K562 (cell line): ENCODE data around the gene FAM89B. TPM values are rescaled to one million over a fixed set of nuclear protein-coding genes. Genes with fewer than 3 reads are reported as not detected.

Experiments used
- ARID4B ChIP-seq: sonication (generic); formaldehyde crosslinking; IDR thresholded peaks from 2 replicates; pipeline ENCODE4 v1.8.0; 2022; ENCODE audit warnings: mild to moderate bottlenecking, missing genetic modification reagents
- FOXJ3 ChIP-seq: sonication (generic); formaldehyde crosslinking; IDR thresholded peaks from 2 replicates; pipeline ENCODE4 v1.4.0; 2020; ENCODE audit warnings: mild to moderate bottlenecking, missing genetic modification reagents
- HDAC6 ChIP-seq: IDR thresholded peaks from 2 replicates; pipeline ENCODE4 v1.6.1; 2012; ENCODE audit warnings: low read depth, mild to moderate bottlenecking, control low read depth, inconsistent platforms, low read length, moderate library complexity
- HNRNPH1 ChIP-seq: fragments of 200-400 bp; formaldehyde crosslinking; optimal IDR thresholded peaks from 2 replicates; pipeline ENCODE3; 2017; ENCODE audit warnings: low read depth, mild to moderate bottlenecking, low read length, moderate library complexity
- IRF9 ChIP-seq: fragments of 450-650 bp; IDR thresholded peaks from 2 replicates; pipeline ENCODE4 v1.6.1; 2016; ENCODE audit warnings: missing biosample characterization, missing genetic modification characterization
- KLF10 ChIP-seq: fragments of 250-450 bp; sonication (Bioruptor Pico); IDR thresholded peaks from 2 replicates; pipeline ENCODE4 v1.6.1; 2021; ENCODE audit warnings: matching md5 sums
- MTA3 ChIP-seq: fragments of 450-650 bp; formaldehyde crosslinking; IDR thresholded peaks from 2 replicates; pipeline ENCODE4 v1.6.1; 2017; ENCODE audit warnings: mild to moderate bottlenecking, borderline replicate concordance
- MXI1 ChIP-seq: IDR thresholded peaks from 2 replicates; pipeline ENCODE4 v1.6.1; 2011; ENCODE audit warnings: low read depth, mild to moderate bottlenecking, improper control_type of control experiment, low read length
- NFE2 ChIP-seq: IDR thresholded peaks from 2 replicates; pipeline ENCODE4 v1.6.1; 2014; ENCODE audit warnings: antibody characterized with exemption, low read depth
- RBM34 ChIP-seq: fragments of 200-400 bp; formaldehyde crosslinking; IDR thresholded peaks from 2 replicates; pipeline ENCODE4 v1.6.1; 2018; ENCODE audit warnings: low read length, borderline replicate concordance; ENCODE audit not compliant: insufficient read depth
- RCOR1 ChIP-seq, 2 experiments: IDR thresholded peaks; 2 replicates each; pipeline ENCODE4 v1.6.1; 2012; ENCODE audit warnings: low read depth in 2 of 2, low read length in 2 of 2, borderline replicate concordance in 1 of 2, improper control_type of control experiment in 1 of 2
- SNIP1 ChIP-seq: fragments of 450-650 bp; IDR thresholded peaks from 2 replicates; pipeline ENCODE4 v1.7.1; 2017; ENCODE audit warnings: low read depth, mild to moderate bottlenecking
- TEAD2 ChIP-seq: fragments of 450-650 bp; IDR thresholded peaks from 2 replicates; pipeline ENCODE4 v1.6.1; 2016; ENCODE audit warnings: missing genetic modification characterization, control low read depth, missing compliant biosample characterization
- TRIM25 ChIP-seq: fragments of 450-650 bp; IDR thresholded peaks from 2 replicates; pipeline ENCODE4 v1.7.0; 2016; ENCODE audit warnings: borderline replicate concordance
- ZNF121 ChIP-seq: sonication (generic); formaldehyde crosslinking; conservative IDR thresholded peaks from 2 replicates; pipeline ENCODE4 v1.8.0; 2022; ENCODE audit warnings: missing genetic modification reagents
- ZNF347 ChIP-seq: fragments of 450-650 bp; formaldehyde crosslinking; IDR thresholded peaks from 2 replicates; pipeline ENCODE4 v1.4.0; 2020; ENCODE audit warnings: low read depth, mild to moderate bottlenecking, moderate library complexity
- ZNF551 ChIP-seq: fragments of 250-450 bp; sonication (Bioruptor Pico); IDR thresholded peaks from 2 replicates; pipeline ENCODE4 v1.5.0; 2021; ENCODE audit warnings: mild to moderate bottlenecking, moderate library complexity
- ZNF655 ChIP-seq: fragments of 250-450 bp; sonication (Bioruptor Pico); IDR thresholded peaks from 2 replicates; pipeline ENCODE4 v1.5.0; 2021
- ZNF79 ChIP-seq: fragments of 250-450 bp; sonication (Bioruptor Pico); IDR thresholded peaks from 2 replicates; pipeline ENCODE4 v1.4.0; 2020; ENCODE audit warnings: low read depth, mild to moderate bottlenecking, moderate library complexity
- polyA plus RNA-seq, 8 experiments: library from polyadenylated mRNA; depleted of rRNA in 4 of 8; stranded (reverse) in 5 of 8; unstranded in 3 of 8; fragments of >200 nt; fragmentation: Nextera tagmentation in 2 of 8; fragmentation: Illumina TruSeq in 1 of 8; extraction: Ambion mirVana in 2 of 8; extraction: Trizol in 1 of 8; gene quantifications; 2 replicates each; pipeline versions ENCODE4 v1.2.1 to v1.2.3, GENCODE V29; 2011 to 2014; ENCODE audit warnings: inconsistent platforms in 1 of 8, missing spikeins in 1 of 8
- total RNA-seq, 7 experiments: library from RNA; depleted of rRNA in 6 of 7; stranded (reverse); fragments of >200 nt in 6 of 7; fragmentation: Illumina TruSeq in 2 of 7; extraction: Trizol in 2 of 7; gene quantifications; 2 replicates each; pipeline versions ENCODE4 v1.2.1 to v1.2.3, GENCODE V29; 2011 to 2021; ENCODE audit warnings: low replicate concordance in 1 of 7

FAM89B gene
- total and polyA plus RNA-seq, 9 of the 15 experiments (the other 6 are each of a cell fraction or from before 2014, with no cell fraction given): 0.32 to 27.6 (median 11.9) TPM

GRCh38 chr11:65540290-65541092, 31.8 kb upstream of the FAM89B start (continued):
- no peak for TF ChIP-seq ZNF655 (CRISPR knock-in tag)
- TF ChIP-seq RCOR1 (IDR thresholded peaks at IDR 0.05; ENCODE audit: borderline replicate concordance in 1 of 2, low read depth in 2 of 2, low read length in 2 of 2): peak in 1 of 2 experiments; percentile 19; a peak in 1 of 4 replicates
- no peak for TF ChIP-seq TRIM25
- TF ChIP-seq KLF10 (CRISPR knock-in tag): no peak
- TF ChIP-seq RBM34: no peak
- TF ChIP-seq TEAD2 (tag): 0 out of 2 replicates have a peak, but pooled peaks have one; percentile 41
- TF ChIP-seq HDAC6: no peak
- TF ChIP-seq FOXJ3 (CRISPR knock-in tag): no peak
- TF ChIP-seq NFE2: peak; percentile 10; the same call in 1 of the 2 replicates
- TF ChIP-seq ZNF347 (CRISPR knock-in tag): no peak
- TF ChIP-seq MXI1: 0 out of 2 replicates have a peak, but pooled peaks have one; percentile 21
- no peak for TF ChIP-seq IRF9 (tag)
- TF ChIP-seq ZNF551: no peak
- TF ChIP-seq MTA3: peak; percentile 74; the same call in 1 of the 2 replicates
- TF ChIP-seq HNRNPH1: no peak
- TF ChIP-seq SNIP1: peak; percentile 67; the same call in 1 of the 2 replicates
- no peak for TF ChIP-seq ZNF79
- no peak for TF ChIP-seq ZNF121 (CRISPR knock-in tag)
- TF ChIP-seq ARID4B (CRISPR knock-in tag): peak; percentile 95
